ENCODE results near the gene SYNE2. TPM values are rescaled to one million over a fixed set of nuclear protein-coding genes. Genes with fewer than 3 reads are reported as not detected.

Gene SYNE2
- total RNA-seq, 1 experiment from 2014 or later, result 37.5 TPM

GRCh38 chr14:64201296-64201695, 348.5 kb downstream of the SYNE2 start:
- no peak for DNase-seq (ENCODE audit: low read depth, low spot score)
- no peaks in the 10 kb centered on the region for H3K9me3 ChIP-seq (ENCODE audit: control insufficient read depth, insufficient read depth, low read depth, low read length)
- in situ Hi-C loops (cut with HindIII; ENCODE audit: low pct_unique_long_range_greater_than_20kb, low sequenced_read_pairs), result no loop called here
- H3K4me1 ChIP-seq (ENCODE audit: control insufficient read depth, insufficient read depth, low read length), result no peaks in the 10 kb centered on the region
- H3K27ac ChIP-seq (ENCODE audit: low read length), result no peak overlapping the region
- CTCF ChIA-PET, result no interaction called here
- intact Hi-C loops (cut with micrococcal nuclease; ENCODE audit: unreplicated experiment), result no loop called here
- BruUV-seq (replicated peaks), result no TSS peak
- POLR2A ChIA-PET, result no interaction called here
- no peak overlapping the region for H3K4me3 ChIP-seq (ENCODE audit: low read depth in 2 of 2, low read length in 2 of 2)
- H3K27me3 ChIP-seq (ENCODE audit: control insufficient read depth, insufficient read depth, low read length), result no peaks in the 10 kb centered on the region
- no peak for TF ChIP-seq CTCF (IDR thresholded peaks at IDR 0.05)
- TF ChIP-seq SIN3A (IDR thresholded peaks at IDR 0.05; ENCODE audit: borderline replicate concordance, insufficient read depth, low read depth, low read length), result no peak
- no peak for TF ChIP-seq TCF7L2 (IDR thresholded peaks at IDR 0.05; ENCODE audit: low read depth, low read length)
- no peak for TF ChIP-seq POLR2AphosphoS5 (IDR thresholded peaks at IDR 0.05; ENCODE audit: low read depth, low read length)
- TF ChIP-seq, protein P1, sequence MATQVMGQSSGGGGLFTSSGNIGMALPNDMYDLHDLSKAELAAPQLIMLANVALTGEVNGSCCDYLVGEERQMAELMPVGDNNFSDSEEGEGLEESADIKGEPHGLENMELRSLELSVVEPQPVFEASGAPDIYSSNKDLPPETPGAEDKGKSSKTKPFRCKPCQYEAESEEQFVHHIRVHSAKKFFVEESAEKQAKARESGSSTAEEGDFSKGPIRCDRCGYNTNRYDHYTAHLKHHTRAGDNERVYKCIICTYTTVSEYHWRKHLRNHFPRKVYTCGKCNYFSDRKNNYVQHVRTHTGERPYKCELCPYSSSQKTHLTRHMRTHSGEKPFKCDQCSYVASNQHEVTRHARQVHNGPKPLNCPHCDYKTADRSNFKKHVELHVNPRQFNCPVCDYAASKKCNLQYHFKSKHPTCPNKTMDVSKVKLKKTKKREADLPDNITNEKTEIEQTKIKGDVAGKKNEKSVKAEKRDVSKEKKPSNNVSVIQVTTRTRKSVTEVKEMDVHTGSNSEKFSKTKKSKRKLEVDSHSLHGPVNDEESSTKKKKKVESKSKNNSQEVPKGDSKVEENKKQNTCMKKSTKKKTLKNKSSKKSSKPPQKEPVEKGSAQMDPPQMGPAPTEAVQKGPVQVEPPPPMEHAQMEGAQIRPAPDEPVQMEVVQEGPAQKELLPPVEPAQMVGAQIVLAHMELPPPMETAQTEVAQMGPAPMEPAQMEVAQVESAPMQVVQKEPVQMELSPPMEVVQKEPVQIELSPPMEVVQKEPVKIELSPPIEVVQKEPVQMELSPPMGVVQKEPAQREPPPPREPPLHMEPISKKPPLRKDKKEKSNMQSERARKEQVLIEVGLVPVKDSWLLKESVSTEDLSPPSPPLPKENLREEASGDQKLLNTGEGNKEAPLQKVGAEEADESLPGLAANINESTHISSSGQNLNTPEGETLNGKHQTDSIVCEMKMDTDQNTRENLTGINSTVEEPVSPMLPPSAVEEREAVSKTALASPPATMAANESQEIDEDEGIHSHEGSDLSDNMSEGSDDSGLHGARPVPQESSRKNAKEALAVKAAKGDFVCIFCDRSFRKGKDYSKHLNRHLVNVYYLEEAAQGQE (IDR thresholded peaks at IDR 0.05; ENCODE audit: insufficient read depth in 1 of 2, low read depth in 2 of 2, low read length in 1 of 2), result no peak
- H3K36me3 ChIP-seq (ENCODE audit: control insufficient read depth, insufficient read depth, low read length), result no peaks in the 10 kb centered on the region
- ATAC-seq, result no peak

GRCh38 chr14:64201921-64202545, 349.2 kb downstream of the SYNE2 start:
- no peaks in the 10 kb centered on the region for H3K9me3 ChIP-seq (ENCODE audit: control insufficient read depth, insufficient read depth, low read depth, low read length)
- no peak overlapping the region for H3K27ac ChIP-seq (ENCODE audit: low read length)
- in situ Hi-C loops (cut with HindIII; ENCODE audit: low pct_unique_long_range_greater_than_20kb, low sequenced_read_pairs), result no loop called here
- no TSS peak for BruUV-seq (replicated peaks)
- H3K4me1 ChIP-seq (ENCODE audit: control insufficient read depth, insufficient read depth, low read length), result no peaks in the 10 kb centered on the region
- intact Hi-C loops (cut with micrococcal nuclease; ENCODE audit: unreplicated experiment), result no loop called here
- H3K27me3 ChIP-seq (ENCODE audit: control insufficient read depth, insufficient read depth, low read length), result no peaks in the 10 kb centered on the region
- TF ChIP-seq SIN3A (IDR thresholded peaks at IDR 0.05; ENCODE audit: borderline replicate concordance, insufficient read depth, low read depth, low read length) (no peak), POLR2AphosphoS5 (IDR thresholded peaks at IDR 0.05; ENCODE audit: low read depth, low read length) (no peak), TCF7L2 (IDR thresholded peaks at IDR 0.05; ENCODE audit: low read depth, low read length) (no peak), CTCF (IDR thresholded peaks at IDR 0.05) (no peak)
- TF ChIP-seq, protein P1 (IDR thresholded peaks at IDR 0.05; ENCODE audit: insufficient read depth in 1 of 2, low read depth in 2 of 2, low read length in 1 of 2), result no peak
- no peak overlapping the region for H3K4me3 ChIP-seq (ENCODE audit: low read depth in 2 of 2, low read length in 2 of 2)
- CTCF ChIA-PET, result no interaction called here
- H3K36me3 ChIP-seq (ENCODE audit: control insufficient read depth, insufficient read depth, low read length), result no peaks in the 10 kb centered on the region
- DNase-seq (ENCODE audit: low read depth, low spot score) (no peak), ATAC-seq (no peak)
- POLR2A ChIA-PET, result no interaction called here

Measured in Panc1 (cell line).